HL-60 (cell line): ENCODE data around the gene C19orf53.

ENCODE experiments used
- DNase-seq, 2 experiments: peaks; one replicate each; pipeline ENCODE4 v3.0.0-alpha.2; 2010 to 2020; ENCODE audit warnings: low read depth in 1 of 2, low spot score in 1 of 2
- H3K27ac ChIP-seq: fragments of 250-450 bp; sonication (Bioruptor Pico); replicated peaks from 2 replicates; pipeline ENCODE4 v1.5.1; 2020; ENCODE audit warnings: mild to moderate bottlenecking, moderate library complexity
- H3K27me3 ChIP-seq: fragments of 250-450 bp; sonication (Bioruptor Pico); 2 replicates; pipeline ENCODE4 v1.5.1; 2021; ENCODE audit warnings: mild to moderate bottlenecking, moderate library complexity; ENCODE audit not compliant: insufficient read depth, poor library complexity, severe bottlenecking
- H3K4me3 ChIP-seq: replicated peaks from 2 replicates; pipeline ENCODE4 v1.5.1; 2011; ENCODE audit warnings: mild to moderate bottlenecking, control low read depth, low read length; ENCODE audit not compliant: insufficient read depth
- CTCF ChIP-seq: IDR thresholded peaks from one replicate; pipeline ENCODE4 v1.5.1; 2011; ENCODE audit warnings: low read length, control low read depth, inconsistent platforms; ENCODE audit not compliant: insufficient read depth
- GABPA ChIP-seq: IDR thresholded peaks from 2 replicates; pipeline ENCODE4 v1.6.1; 2012; ENCODE audit warnings: low read depth
- POLR2AphosphoS5 ChIP-seq: IDR thresholded peaks from 2 replicates; pipeline ENCODE4 v1.6.1; 2012; ENCODE audit warnings: low read depth
- REST ChIP-seq: IDR thresholded peaks from 2 replicates; pipeline ENCODE4 v1.6.1; 2012; ENCODE audit warnings: low read depth; ENCODE audit not compliant: insufficient replicate concordance
- SPI1 ChIP-seq: IDR thresholded peaks from 2 replicates; pipeline ENCODE4 v1.6.1; 2012; ENCODE audit warnings: low read depth, mild to moderate bottlenecking, borderline replicate concordance

C19orf53 gene

GRCh38 chr19:13782537-13782936, 8.3 kb downstream of the C19orf53 start:
- DNase-seq = no peak
- Histone ChIP-seq H3K4me3 (no peak overlapping the region), H3K27ac (no peak overlapping the region), H3K27me3 (no peaks in the 10 kb centered on the region)
- TF ChIP-seq GABPA = no peak
- no peak for TF ChIP-seq POLR2AphosphoS5
- TF ChIP-seq CTCF = no peak
- TF ChIP-seq REST = no peak
- no peak for TF ChIP-seq SPI1

- Histone ChIP-seq H3K4me3 (no peak overlapping the region), H3K27me3 (no peaks in the 10 kb centered on the region), H3K27ac (no peak overlapping the region)
- no peak for DNase-seq
- TF ChIP-seq SPI1 = no peak
- no peak for TF ChIP-seq GABPA
- no peak for TF ChIP-seq REST
- no peak for TF ChIP-seq CTCF
- TF ChIP-seq POLR2AphosphoS5 = no peak
These were observed 9.6 kb downstream of the C19orf53 start for GRCh38 chr19:13783565-13784500.

- peak in 1 of 2 experiments; percentile 74 for DNase-seq
- no peak for TF ChIP-seq GABPA
- TF ChIP-seq CTCF = peak; percentile 33
- Histone ChIP-seq H3K27ac (peak overlapping the region; percentile 18; the same call in 1 of the 2 replicates), H3K4me3 (no peak overlapping the region), H3K27me3 (no peaks in the 10 kb centered on the region)
These were observed 10.6 kb downstream of the C19orf53 start for GRCh38 chr19:13784731-13785452.
